Activated CD8-positive, alpha-beta memory T cell treated with anti-CD3 and anti-CD28 coated beads for 4 hours (primary cell): ENCODE data around the gene EEF1G.

Source experiments
- DNase-seq, 2 donors: peaks; one replicate each; pipeline ENCODE4 v3.0.0-alpha.2; 2020; ENCODE audit warnings: low read depth in 2 of 2

EEF1G gene

DNA sequence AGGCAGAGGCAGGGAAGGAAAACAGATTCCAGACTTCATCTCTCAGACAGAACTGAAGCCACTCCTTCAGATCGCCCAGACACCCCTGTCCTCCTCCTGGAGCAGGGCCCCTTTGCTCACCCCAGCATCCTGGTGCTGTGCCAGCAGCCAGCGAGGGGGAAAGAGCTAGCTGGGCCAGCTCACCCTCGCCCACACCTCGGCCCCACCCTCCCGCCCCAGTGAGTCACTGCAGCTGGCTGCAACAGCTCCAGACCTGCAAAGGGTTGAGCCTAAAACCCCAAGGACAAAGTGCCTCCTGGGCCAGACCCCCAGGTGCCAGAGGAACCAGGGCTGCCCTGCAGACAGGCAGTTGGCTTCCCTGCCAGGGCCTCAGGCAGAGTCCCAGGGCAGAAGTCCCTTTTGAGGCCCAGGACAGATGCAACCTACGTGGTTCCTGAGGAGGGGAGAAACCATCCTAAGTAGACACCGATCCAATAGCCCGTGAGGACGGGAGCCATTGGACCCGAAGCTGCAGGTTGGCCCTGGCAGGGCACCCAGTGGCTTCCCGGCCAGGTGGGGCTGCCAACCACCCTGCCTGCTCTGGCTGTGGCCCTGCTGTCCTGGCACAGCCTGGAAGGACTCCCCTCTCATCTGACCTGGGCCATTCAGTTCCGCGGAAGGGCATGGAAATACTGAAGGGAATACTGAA, 34.3 kb downstream of the EEF1G start:
- no peak for DNase-seq

DNA sequence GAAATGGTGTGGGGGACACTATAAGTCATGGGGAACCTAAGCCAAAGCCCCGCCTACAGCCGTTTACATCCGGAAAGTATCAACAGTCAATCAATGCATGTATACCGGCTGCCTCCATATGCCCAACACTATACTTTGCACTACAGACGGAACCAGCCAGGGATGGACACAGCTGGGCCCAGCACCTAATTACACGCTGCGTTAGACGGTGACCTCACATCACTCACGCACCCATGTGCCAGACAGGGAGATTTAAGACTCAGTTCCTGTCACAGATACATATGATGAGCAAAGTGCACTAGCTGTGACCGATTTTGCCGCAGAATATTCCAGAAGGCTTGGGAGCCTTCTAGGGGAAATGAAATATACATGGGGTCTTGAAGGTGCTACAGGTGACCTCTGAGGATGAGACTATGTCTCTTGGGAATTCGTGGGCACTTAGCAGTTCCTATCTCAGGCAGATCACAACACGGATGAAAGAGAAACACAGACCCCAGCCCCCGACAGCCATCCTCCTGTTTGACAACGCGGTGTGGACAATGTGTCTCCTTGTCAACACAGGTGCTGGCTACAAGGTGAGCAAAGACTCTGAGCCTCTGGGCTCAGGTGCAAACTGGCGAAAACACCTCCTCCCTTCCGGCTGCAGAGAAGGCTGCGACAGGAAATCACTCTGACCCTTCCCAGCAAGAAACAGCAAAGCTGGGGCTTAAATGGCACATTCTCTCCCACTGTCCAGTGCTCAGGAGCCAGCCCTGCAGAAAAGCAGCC, 35.0 kb downstream of the EEF1G start:
- no peak for DNase-seq

GRCh38 chr11:62536301-62536957, 37.3 kb downstream of the EEF1G start:
- no peak for DNase-seq

GRCh38 chr11:62535802-62536201, 37.9 kb downstream of the EEF1G start:
- no peak for DNase-seq

DNA sequence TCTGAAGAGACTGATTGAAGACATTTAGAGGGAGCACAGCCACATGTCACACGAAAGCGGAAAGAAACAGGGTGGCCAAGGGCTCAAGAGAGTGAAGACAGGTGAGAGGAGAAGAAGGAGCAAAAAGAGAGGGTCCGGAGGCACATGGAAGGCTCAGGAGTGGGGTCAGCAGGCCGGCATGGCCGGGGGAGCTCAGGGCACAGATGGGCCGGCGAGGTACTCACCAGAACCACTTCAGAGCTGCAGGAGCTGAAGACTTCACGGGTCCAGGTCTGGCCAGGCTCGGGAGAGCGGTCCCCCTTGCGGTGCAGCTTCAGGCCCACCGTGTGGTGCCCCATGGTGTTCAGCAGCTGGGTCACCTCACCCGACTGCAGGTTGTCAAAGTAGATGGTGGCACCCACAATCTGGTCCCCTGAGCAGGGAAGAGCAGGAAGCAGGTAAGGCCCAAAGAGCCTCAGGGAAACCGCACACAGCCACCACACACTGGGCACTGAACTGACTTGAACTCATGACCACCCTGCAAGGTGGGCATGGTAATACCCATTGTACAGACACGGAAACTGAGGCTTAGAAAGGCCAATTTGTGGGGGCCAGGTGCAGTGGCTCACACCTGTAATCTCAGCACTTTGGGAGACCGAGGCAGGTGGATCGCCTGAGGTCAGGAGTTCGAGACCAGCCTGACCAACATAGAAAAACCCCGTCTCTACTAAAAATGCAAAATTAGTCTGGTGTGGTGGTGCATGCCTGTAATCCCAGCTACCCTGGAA, 38.7 kb downstream of the EEF1G start:
- DNase-seq, result no peak

GRCh38 chr11:62532096-62532495, 41.6 kb downstream of the EEF1G start:
- no peak for DNase-seq

- no peak for DNase-seq
These were observed 56.8 kb downstream of the EEF1G start for GRCh38 chr11:62516736-62517371.

- DNase-seq, result no peak
These were observed 59.5 kb downstream of the EEF1G start for GRCh38 chr11:62514151-62514550.

DNA sequence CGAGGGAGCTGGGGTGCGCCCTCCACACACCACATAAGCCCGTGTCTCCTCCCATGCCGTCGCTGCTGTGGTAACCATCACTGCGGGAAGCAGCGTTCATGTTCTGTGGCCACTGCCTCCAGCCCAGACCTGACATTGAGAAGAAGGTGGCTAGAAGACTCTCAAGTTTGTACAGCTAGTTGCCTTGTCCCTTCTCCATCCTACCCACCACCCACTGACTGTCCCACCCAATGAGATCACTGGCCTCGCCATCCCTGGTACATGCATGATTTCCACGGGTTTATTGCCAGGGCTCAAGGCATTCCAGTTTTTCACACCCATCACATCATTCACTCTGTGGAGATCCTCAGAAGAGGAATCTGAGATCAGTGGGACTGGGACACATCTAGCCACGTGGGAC, 60.1 kb downstream of the EEF1G start:
- DNase-seq, result no peak

- no peak for DNase-seq
These were observed 60.7 kb downstream of the EEF1G start for GRCh38 chr11:62512961-62513360.
